HepG2 (cell line): Measurements from ENCODE around the gene KCNMA1. TPM values are rescaled to one million over a fixed set of nuclear protein-coding genes. Genes with fewer than 3 reads are reported as not detected.

Source experiments
- ATAC-seq: fragments of 200-7000 bp; cut with Tn5 transposase; 3 replicates; pipeline ENCODE4 v1.9.1; 2020; ENCODE audit warnings: mild to moderate bottlenecking, moderate library complexity
- BruUV-seq: library from RNA; stranded (reverse); fragments of 400-500 nt; replicated peaks from 2 replicates; lab custom pipeline; 2021; lab: Mats Ljungman, UMichigan
- CTCF ChIA-PET: fragments of 300-600 bp; formaldehyde crosslinking; extraction: SDS; loops from one replicate; lab custom pipeline; 2021; ENCODE audit warnings: low total read pairs, inconsistent platforms, low intra/inter-chr PET ratio; lab: Yijun Ruan, JAX
- POLR2A ChIA-PET: fragments of 350-600 bp; sonication (Branson Sonifier 250); formaldehyde crosslinking; loops from one replicate; lab custom pipeline; 2020; ENCODE audit warnings: antibody characterized with exemption, inconsistent platforms; lab: Yijun Ruan, JAX
- DNase-seq: peaks from one replicate; pipeline ENCODE4 v3.0.0-alpha.2; 2015; ENCODE audit warnings: low spot score
- FAIRE-seq: peaks from 3 replicates; lab custom pipeline; 2011; peaks lifted over from hg19 to GRCh38; lab: Jason Lieb, UNC
- H2AFZ ChIP-seq: one replicate; pipeline ENCODE4 v1.6.1; 2011; ENCODE audit warnings: low read length, inconsistent platforms
- H3K27ac ChIP-seq: fragments of 300-600 bp; 3 replicates; pipeline ENCODE4 v1.8.0; 2011; ENCODE audit warnings: mixed run types, mild to moderate bottlenecking, mixed read lengths, low read length, inconsistent platforms; ENCODE audit not compliant: insufficient read depth; ENCODE audit errors: extremely low read length
- H3K27me3 ChIP-seq, 2 experiments: fragments of 200-600 bp in 1 of 2; 2 replicates in 1 of 2; 3 replicates in 1 of 2; pipeline versions ENCODE4 v1.6.0 to v1.8.0; 2011; ENCODE audit warnings: low read length in 2 of 2, mild to moderate bottlenecking in 2 of 2, moderate library complexity in 2 of 2, inconsistent platforms in 1 of 2; ENCODE audit not compliant: insufficient read depth in 2 of 2, control insufficient read depth in 1 of 2
- H3K36me3 ChIP-seq, 2 experiments: fragments of 200-600 bp in 1 of 2; replicated peaks in 1 of 2; 2 replicates in 1 of 2; 3 replicates in 1 of 2; pipeline versions ENCODE4 v1.5.1 to v1.8.0; 2011; ENCODE audit warnings: low read length in 2 of 2, inconsistent platforms in 1 of 2; ENCODE audit not compliant: insufficient read depth in 2 of 2, control insufficient read depth in 1 of 2
- H3K4me1 ChIP-seq: 2 replicates; pipeline ENCODE4 v1.5.1; 2012; ENCODE audit warnings: low read length, inconsistent platforms; ENCODE audit not compliant: insufficient read depth
- H3K4me2 ChIP-seq: 2 replicates; pipeline ENCODE4 v1.6.0; 2011; ENCODE audit warnings: low read depth, low read length, inconsistent platforms
- H3K4me3 ChIP-seq, 3 experiments: fragments of 200-600 bp in 1 of 3; sonication (generic), shearing (Covaris generic) in 1 of 3; replicated peaks in 1 of 3; 2 replicates each; pipeline ENCODE4 v1.5.1; 2011 to 2016; ENCODE audit warnings: low read length in 3 of 3, inconsistent platforms in 2 of 3, low read depth in 2 of 3, mild to moderate bottlenecking in 2 of 3, control low read depth in 1 of 3, mixed read lengths in 1 of 3; ENCODE audit not compliant: insufficient read depth in 1 of 3
- H3K79me2 ChIP-seq: one replicate; pipeline ENCODE4 v1.6.1; 2011; ENCODE audit warnings: low read length, inconsistent platforms; ENCODE audit not compliant: insufficient read depth
- H3K9ac ChIP-seq: 2 replicates; pipeline ENCODE4 v1.6.0; 2011; ENCODE audit warnings: mild to moderate bottlenecking, low read depth, low read length, inconsistent platforms; ENCODE audit not compliant: insufficient read depth
- H3K9me3 ChIP-seq: 2 replicates; pipeline ENCODE4 v1.5.1; 2012; ENCODE audit warnings: mild to moderate bottlenecking, low read length
- H4K20me1 ChIP-seq: 2 replicates; pipeline ENCODE4 v1.6.0; 2011; ENCODE audit warnings: inconsistent platforms, mild to moderate bottlenecking, low read length, moderate library complexity; ENCODE audit not compliant: insufficient read depth
- FOXO1 ChIP-seq: sonication (generic); formaldehyde crosslinking; IDR thresholded peaks from 2 replicates; pipeline ENCODE4 v1.4.0; 2020; ENCODE audit warnings: missing genetic modification reagents
- KLF13 ChIP-seq: sonication (generic); formaldehyde crosslinking; IDR thresholded peaks from 2 replicates; pipeline ENCODE4 v1.4.0; 2020; ENCODE audit warnings: mild to moderate bottlenecking, missing genetic modification reagents
- ZNF7 ChIP-seq: IDR thresholded peaks from 2 replicates; pipeline ENCODE4 v1.6.1; 2016; ENCODE audit warnings: missing biosample characterization, missing genetic modification reagents
- WGBS: methylation state at CpG from one replicate; pipeline ENCODE4 v1.1.6; 2017; ENCODE audit warnings: low lambda C conversion rate; 5-methylcytosine and 5-hydroxymethylcytosine counted together
- in situ Hi-C: cut with HindIII; loops from 2 replicates; pipeline ENCODE4 v1.10.0; 2017; ENCODE audit warnings: low pct_unique_long_range_greater_than_20kb; ENCODE audit not compliant: extremely low pct_ligation_motif_present
- intact Hi-C: fragments of 100-400 bp; cut with micrococcal nuclease; formaldehyde crosslinking; loops from one replicate; pipeline ENCODE4 v1.10.0; 2022; ENCODE audit not compliant: unreplicated experiment
- polyA plus RNA-seq, 8 experiments: library from polyadenylated mRNA; depleted of rRNA in 3 of 8; stranded (reverse) in 7 of 8; unstranded in 1 of 8; fragments of >200 nt; fragmentation: Illumina TruSeq in 4 of 8; extraction: Trizol in 4 of 8; gene quantifications; 2 replicates each; pipeline versions ENCODE4 v1.2.1 to v1.2.3, GENCODE V29; 2011 to 2016; ENCODE audit warnings: low read depth in 4 of 8, missing spikeins in 1 of 8, mixed read lengths in 1 of 8; ENCODE audit not compliant: insufficient read depth in 1 of 8
- total RNA-seq, 5 experiments: library from RNA; depleted of rRNA; stranded (reverse); fragments of >200 nt; fragmentation: Illumina TruSeq; extraction: Trizol; gene quantifications; 2 replicates each; pipeline ENCODE4 v1.2.3, GENCODE V29; 2016; ENCODE audit warnings: low read depth in 1 of 5
- TF ChIP-seq, protein P1 (sequence below), 2 experiments: sonication (generic) in 1 of 2; formaldehyde crosslinking in 1 of 2; IDR thresholded peaks; 2 replicates each; pipeline versions ENCODE4 v1.6.1 to v1.9.0; 2014 to 2022; ENCODE audit warnings: antibody characterized with exemption in 1 of 2, borderline replicate concordance in 1 of 2, inconsistent platforms in 1 of 2, low read depth in 1 of 2, missing genetic modification reagents in 1 of 2
- TF ChIP-seq, protein P2 (sequence below): sonication (generic); formaldehyde crosslinking; IDR thresholded peaks from 2 replicates; pipeline ENCODE4 v1.9.0; 2021; ENCODE audit warnings: missing genetic modification reagents, borderline replicate concordance

Gene KCNMA1
- total and polyA plus RNA-seq, 2 of the 13 experiments (the other 11 are each of a cell fraction or from before 2014, with no cell fraction given), result 0.02 TPM; not detected in 1

DNA sequence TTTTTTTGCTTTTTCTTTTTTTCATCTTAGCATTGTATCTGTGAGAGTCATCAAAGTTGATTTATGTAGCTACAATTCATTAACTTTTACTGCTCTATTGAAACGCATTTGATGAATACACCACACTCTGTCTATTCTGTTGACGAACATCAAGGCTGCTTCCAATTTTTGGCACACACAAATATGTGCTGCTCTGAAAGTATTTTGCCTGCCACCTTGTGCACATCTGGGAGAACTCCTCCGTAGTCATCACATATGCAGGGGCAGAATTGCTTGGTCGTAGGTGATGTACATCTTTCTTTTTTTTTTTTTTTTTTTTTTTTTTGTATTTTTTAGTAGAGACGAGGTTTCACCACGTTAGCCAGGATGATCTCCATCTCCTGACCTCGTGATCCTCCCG is 796.8 kb downstream of the KCNMA1 start:
- no peaks in the 10 kb centered on the region for H3K4me1 ChIP-seq
- H2AFZ ChIP-seq, result no peak overlapping the region
- CTCF ChIA-PET, result no interaction called here
- DNase-seq, result no peak
- intact Hi-C loops (no loop called here), in situ Hi-C loops (no loop called here)
- WGBS, result 9% methylated on average over 8 of the region's 8 CpGs
- H3K27ac ChIP-seq, result no peak overlapping the region
- ATAC-seq, result no peak
- no peaks in the 10 kb centered on the region for H3K36me3 ChIP-seq
- 0 out of 5 replicates have a peak, but pooled peaks cover 0 to 1% of the 10 kb centered on the region in 2 experiments for H3K27me3 ChIP-seq
- FAIRE-seq, result no peak
- no peak for TF ChIP-seq KLF13
- no peak for TF ChIP-seq FOXO1 (CRISPR knock-in tag)
- TF ChIP-seq, protein P1, sequence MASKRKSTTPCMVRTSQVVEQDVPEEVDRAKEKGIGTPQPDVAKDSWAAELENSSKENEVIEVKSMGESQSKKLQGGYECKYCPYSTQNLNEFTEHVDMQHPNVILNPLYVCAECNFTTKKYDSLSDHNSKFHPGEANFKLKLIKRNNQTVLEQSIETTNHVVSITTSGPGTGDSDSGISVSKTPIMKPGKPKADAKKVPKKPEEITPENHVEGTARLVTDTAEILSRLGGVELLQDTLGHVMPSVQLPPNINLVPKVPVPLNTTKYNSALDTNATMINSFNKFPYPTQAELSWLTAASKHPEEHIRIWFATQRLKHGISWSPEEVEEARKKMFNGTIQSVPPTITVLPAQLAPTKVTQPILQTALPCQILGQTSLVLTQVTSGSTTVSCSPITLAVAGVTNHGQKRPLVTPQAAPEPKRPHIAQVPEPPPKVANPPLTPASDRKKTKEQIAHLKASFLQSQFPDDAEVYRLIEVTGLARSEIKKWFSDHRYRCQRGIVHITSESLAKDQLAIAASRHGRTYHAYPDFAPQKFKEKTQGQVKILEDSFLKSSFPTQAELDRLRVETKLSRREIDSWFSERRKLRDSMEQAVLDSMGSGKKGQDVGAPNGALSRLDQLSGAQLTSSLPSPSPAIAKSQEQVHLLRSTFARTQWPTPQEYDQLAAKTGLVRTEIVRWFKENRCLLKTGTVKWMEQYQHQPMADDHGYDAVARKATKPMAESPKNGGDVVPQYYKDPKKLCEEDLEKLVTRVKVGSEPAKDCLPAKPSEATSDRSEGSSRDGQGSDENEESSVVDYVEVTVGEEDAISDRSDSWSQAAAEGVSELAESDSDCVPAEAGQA (IDR thresholded peaks at IDR 0.05; ENCODE audit: low read depth), result no peak
- TF ChIP-seq, protein P1 (CRISPR knock-in tag; IDR thresholded peaks at IDR 0.05; ENCODE audit: borderline replicate concordance), result no peak
- TF ChIP-seq, protein P2, sequence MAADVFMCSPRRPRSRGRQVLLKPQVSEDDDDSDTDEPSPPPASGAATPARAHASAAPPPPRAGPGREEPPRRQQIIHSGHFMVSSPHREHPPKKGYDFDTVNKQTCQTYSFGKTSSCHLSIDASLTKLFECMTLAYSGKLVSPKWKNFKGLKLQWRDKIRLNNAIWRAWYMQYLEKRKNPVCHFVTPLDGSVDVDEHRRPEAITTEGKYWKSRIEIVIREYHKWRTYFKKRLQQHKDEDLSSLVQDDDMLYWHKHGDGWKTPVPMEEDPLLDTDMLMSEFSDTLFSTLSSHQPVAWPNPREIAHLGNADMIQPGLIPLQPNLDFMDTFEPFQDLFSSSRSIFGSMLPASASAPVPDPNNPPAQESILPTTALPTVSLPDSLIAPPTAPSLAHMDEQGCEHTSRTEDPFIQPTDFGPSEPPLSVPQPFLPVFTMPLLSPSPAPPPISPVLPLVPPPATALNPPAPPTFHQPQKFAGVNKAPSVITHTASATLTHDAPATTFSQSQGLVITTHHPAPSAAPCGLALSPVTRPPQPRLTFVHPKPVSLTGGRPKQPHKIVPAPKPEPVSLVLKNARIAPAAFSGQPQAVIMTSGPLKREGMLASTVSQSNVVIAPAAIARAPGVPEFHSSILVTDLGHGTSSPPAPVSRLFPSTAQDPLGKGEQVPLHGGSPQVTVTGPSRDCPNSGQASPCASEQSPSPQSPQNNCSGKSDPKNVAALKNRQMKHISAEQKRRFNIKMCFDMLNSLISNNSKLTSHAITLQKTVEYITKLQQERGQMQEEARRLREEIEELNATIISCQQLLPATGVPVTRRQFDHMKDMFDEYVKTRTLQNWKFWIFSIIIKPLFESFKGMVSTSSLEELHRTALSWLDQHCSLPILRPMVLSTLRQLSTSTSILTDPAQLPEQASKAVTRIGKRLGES (CRISPR knock-in tag), result no peak
- no peak for TF ChIP-seq ZNF7 (CRISPR knock-in tag)
- H3K9me3 ChIP-seq, result no peaks in the 10 kb centered on the region
- H4K20me1 ChIP-seq, result no peaks in the 10 kb centered on the region
- no peak overlapping the region for H3K4me3 ChIP-seq
- POLR2A ChIA-PET, result no interaction called here
- H3K79me2 ChIP-seq, result no peaks in the 10 kb centered on the region
- no peak overlapping the region for H3K9ac ChIP-seq
- BruUV-seq, result no TSS peak
- no peak overlapping the region for H3K4me2 ChIP-seq
